GM23338 (cell line): ENCODE data around the gene MKI67.

Experiments used
- CREB1 ChIP-seq: fragments of 250-450 bp; sonication (Bioruptor Pico); IDR thresholded peaks from 2 replicates; pipeline ENCODE4 v1.5.0; 2020; ENCODE audit warnings: low read depth, mild to moderate bottlenecking, moderate library complexity
- CTCF ChIP-seq, 2 experiments: fragments of 200-600 bp in 1 of 2; sonication (generic) in 1 of 2; conservative IDR thresholded peaks; 2 replicates each; pipeline versions ENCODE4 v1.5.1 to v1.6.1; 2016 to 2017; ENCODE audit warnings: antibody characterized with exemption in 2 of 2, low read depth in 2 of 2, mild to moderate bottlenecking in 2 of 2, moderate library complexity in 1 of 2
- EZH2 ChIP-seq: fragments of 200-600 bp; sonication (generic); IDR thresholded peaks from one replicate; pipeline ENCODE4 v1.8.0; 2017; ENCODE audit warnings: antibody characterized with exemption, mild to moderate bottlenecking, low read depth; ENCODE audit not compliant: unreplicated experiment
- EZH2phosphoT487 ChIP-seq: fragments of 200-600 bp; sonication (generic); IDR thresholded peaks from one replicate; pipeline ENCODE4 v1.8.1; 2018; ENCODE audit warnings: antibody characterized with exemption; ENCODE audit not compliant: unreplicated experiment
- JUNB ChIP-seq: IDR thresholded peaks from one replicate; pipeline ENCODE4 v1.6.1; 2016; ENCODE audit warnings: antibody characterized with exemption; ENCODE audit not compliant: unreplicated experiment
- NANOG ChIP-seq: IDR thresholded peaks from 2 replicates; pipeline ENCODE4 v1.6.1; 2016; ENCODE audit warnings: antibody characterized with exemption, borderline replicate concordance
- POLR2AphosphoS5 ChIP-seq: IDR thresholded peaks from 2 replicates; pipeline ENCODE4 v1.6.1; 2016; ENCODE audit warnings: antibody characterized with exemption, low read depth
- REST ChIP-seq: IDR thresholded peaks from one replicate; pipeline ENCODE4 v1.6.1; 2018; ENCODE audit warnings: antibody characterized with exemption; ENCODE audit not compliant: unreplicated experiment
- STAT1 ChIP-seq: IDR thresholded peaks from one replicate; pipeline ENCODE4 v1.6.1; 2016; ENCODE audit warnings: antibody characterized with exemption; ENCODE audit not compliant: unreplicated experiment
- ZNF331 ChIP-seq: fragments of 250-450 bp; sonication (Bioruptor Pico); IDR thresholded peaks from 2 replicates; pipeline ENCODE4 v1.5.0; 2020; ENCODE audit warnings: low read depth, mild to moderate bottlenecking, moderate library complexity

GRCh38 chr10:128052696-128053095, 73.5 kb downstream of the MKI67 start:
- TF ChIP-seq CTCF (conservative IDR thresholded peaks at IDR 0.05; ENCODE audit: low read depth in 2 of 2) = no peak
- TF ChIP-seq JUNB = no peak
- TF ChIP-seq EZH2 = no peak
- TF ChIP-seq EZH2phosphoT487 = no peak
- TF ChIP-seq POLR2AphosphoS5 = no peak
- no peak for TF ChIP-seq NANOG
- no peak for TF ChIP-seq REST
- TF ChIP-seq CREB1 (CRISPR knock-in tag) = no peak
- TF ChIP-seq STAT1 = no peak
- no peak for TF ChIP-seq ZNF331 (CRISPR knock-in tag)
